Stimulated activated CD4-positive, alpha-beta T cell treated with anti-CD3 and anti-CD28 coated beads, TNF-alpha, amount 100 ng/mL, for 1 hour (primary cell): ENCODE results near the gene RBFOX2.
"Not testable (repeated sequence)": the region's sequence is repeated elsewhere in the genome, so short reads cannot be mapped to it uniquely, and the experiment has no call there.

ENCODE experiments used
- DNase-seq, 3 donors: peaks; one replicate each; pipeline ENCODE4 v3.0.0-alpha.2; 2020; ENCODE audit warnings: low read depth in 3 of 3, low spot score in 1 of 3

Gene RBFOX2

DNA sequence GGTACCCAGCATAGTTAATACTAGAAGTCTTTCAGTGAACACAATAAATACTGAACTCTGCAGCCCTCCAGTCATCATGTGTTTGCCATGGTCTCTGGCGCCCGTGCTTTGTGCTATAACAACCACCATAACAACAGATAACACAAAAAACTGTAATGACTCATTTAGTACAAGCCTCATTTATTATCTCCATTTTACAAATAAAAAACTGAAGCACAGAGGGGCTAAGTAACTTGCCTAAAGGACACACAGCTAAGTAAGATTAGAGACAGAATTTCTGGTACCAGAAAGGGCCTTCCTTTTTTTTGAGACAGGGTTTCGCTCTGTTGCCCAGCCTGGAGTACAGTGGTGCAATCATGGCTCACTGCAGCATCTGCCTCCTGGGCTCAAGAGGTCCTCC, 19.5 kb downstream of the RBFOX2 start:
- DNase-seq, result no peak

DNA sequence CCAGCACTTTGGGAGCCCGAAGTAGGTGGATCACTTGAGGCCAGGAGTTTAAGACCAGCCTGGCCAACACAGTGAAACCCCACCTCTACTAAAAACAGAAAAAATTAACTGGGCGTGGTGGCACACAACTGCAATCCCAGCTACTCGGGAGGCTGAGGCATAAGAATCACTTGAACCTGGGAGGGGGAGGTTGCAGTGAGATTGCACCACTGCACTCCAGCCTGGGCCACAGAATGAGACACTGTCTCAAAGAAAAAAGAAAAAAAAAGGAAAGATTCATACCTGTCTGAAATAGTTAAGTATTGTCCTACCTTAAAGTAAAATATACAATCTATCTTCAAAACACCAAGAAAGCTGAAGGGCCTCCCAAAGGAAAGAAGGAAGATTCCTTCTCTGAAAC, 20.1 kb downstream of the RBFOX2 start:
- no peak for DNase-seq

DNA sequence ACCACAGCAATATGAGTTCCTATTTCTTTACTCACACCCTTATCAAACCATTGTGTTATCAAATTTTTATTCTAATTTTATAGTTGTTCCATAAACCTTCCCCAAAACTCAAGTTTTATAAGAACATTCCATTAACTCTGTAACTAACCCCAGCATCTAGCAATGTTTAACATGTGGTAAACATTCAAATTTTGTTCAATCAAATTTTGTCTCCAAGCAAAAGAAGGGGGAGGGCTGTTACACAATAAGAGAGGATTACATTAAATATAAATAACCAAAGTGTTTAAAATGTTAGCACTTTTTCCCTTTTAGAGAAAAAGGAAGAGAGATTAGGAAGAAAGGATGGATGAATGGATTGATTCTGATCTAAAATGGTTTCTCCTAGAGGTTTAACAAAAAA, 20.5 kb downstream of the RBFOX2 start:
- no peak for DNase-seq

DNA sequence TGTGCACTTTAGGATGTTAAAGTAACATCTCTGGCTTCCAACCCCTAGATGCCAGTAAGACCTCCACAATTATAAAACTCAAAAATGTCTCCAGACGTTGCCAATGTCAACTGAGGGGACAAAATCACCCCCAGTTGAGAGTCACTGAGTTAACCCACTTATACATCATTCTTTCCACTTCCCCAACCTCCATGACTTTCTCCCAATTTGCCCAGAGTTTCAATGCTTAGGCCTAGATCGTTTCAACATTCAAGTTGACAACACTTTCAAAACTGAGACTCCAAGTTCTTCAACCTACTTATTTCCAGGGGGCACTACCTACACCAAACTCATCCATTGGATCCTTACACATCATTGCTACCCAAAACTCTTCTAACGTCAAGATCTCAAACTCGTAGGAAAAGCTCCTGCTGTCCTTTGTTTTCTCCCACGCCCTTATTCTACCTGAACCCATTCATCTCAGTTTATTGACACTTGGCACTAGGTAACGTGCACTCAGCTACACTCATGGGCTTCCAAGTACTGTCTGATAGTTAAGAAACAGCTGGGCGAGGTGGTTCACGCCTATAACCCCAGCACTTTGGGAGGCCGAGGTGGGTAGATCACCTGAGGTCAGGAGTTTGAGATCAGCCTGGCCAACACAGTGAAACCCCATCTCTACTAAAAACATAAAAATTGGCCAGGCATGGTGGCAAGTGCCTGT, 24.5 kb downstream of the RBFOX2 start:
- no peak for DNase-seq

DNA sequence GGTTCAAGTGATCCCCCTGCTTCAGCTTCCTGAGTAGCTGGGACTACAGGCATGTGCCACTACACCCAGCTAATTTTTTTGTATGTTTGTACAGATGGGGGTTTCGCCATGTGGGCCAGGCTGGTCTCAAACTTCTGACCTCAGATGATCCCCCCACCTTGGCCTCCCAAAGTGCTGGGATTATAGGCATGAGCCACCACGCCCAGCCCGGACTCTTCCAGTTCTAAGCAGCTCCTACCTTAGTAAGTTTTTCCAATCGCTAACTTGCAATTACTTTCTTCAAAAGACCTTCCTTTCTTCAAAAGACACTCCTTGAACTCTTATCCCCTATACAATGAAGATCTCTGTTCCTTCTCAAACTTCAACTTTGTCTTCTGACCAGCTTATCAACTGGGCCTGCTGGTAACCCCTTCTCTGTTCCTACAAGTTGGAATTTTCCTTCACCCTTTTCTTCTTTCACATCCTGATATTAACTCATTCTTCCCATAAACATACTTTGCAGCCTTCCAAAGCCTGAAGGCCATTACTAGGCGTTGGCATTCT, 25.8 kb downstream of the RBFOX2 start:
- DNase-seq, result no peak

DNA sequence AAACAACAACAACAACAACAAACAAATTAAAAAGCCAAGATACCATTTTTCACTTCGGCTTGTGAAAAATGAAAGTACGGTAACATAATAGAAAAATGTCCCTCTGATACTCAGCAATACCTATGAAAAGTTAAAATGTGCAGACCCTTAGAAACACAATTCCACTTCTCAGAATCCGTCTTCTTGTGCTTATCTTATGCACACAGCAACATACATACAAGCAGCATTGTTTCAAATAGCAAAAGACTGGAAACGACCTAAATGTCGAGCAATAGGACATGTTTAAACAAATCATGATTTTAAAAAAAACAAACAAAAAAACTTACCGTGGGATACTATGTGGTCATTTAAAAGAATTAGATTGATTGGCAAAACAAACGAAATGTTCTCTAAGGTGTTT, 26.5 kb downstream of the RBFOX2 start:
- no peak for DNase-seq

DNA sequence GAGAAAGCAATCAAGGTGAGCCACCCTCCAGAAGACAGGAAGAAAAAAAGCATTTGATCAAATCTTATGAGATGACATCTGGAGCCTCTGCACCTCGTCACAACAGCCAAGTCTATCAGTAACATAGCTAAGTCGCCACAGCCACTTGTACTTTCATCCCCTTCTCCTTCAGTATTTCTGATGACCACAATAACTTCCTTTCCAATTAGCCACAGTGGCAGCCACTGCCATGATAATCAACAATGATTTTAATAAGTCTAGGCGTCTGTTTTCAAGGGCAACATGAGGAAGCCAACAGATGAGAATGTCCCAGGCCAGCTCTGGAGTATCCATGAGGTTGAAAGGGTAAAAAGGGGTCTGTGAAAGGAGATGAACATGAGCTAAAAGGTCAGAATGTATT, 29.9 kb downstream of the RBFOX2 start:
- no peak for DNase-seq

DNA sequence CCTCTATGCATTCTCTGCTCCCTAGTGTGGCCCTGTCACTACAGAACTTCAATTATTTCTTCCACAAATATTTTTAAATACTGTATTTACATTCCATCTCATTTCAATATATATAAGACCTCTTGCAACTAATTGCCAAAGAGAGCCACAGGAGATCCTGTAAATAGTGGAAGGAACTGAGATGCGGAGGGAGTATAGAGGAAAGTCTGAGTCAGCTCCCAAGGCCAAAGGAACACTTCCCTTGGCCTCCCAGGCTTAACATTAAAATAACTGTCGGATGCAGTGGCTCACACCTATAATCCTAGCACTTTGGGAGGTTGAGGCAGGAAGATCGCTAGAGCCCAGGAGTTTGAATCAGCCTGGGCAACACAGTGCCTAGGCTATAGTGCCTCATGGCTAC, 31.2 kb downstream of the RBFOX2 start:
- DNase-seq, result no peak

DNA sequence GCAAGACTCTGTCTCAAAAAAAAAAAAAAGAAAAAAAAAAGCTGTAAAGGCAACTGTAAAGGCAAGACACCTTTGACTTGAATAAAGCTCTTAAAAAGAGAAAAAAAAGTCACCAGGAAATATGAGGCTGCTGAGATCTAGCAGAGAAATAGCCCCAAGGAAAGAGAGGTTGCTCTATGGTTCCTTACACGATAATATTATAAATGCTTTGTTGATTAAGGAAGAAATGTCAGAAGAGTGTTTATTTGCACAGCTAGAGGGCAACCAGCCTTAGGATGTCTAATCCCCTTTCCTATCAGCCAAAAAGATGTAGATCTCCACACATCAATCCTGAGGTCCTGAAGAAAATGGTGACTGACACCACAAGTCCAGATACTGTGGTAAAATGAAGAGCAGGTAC, 32.0 kb downstream of the RBFOX2 start:
- DNase-seq, result no peak

DNA sequence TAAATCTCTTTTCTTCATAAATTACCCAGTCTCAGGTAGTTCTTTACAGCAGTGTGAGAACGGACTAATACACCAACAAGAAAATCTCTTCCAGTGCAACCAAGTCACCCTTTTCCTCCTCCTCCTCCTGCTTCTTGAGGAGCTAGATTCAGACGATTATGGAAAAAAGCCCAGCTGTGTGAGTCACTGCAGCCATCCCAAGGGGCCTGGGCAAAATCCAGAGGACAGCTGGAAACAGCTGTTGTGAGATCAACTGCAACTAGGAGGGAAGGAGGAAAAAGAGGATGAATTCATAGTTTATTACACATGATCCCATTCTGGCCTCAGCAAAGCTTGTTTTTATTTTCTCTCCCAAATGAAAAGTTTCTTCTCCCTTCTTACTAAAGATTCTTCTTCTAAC, 32.9 kb downstream of the RBFOX2 start:
- no peak for DNase-seq

DNA sequence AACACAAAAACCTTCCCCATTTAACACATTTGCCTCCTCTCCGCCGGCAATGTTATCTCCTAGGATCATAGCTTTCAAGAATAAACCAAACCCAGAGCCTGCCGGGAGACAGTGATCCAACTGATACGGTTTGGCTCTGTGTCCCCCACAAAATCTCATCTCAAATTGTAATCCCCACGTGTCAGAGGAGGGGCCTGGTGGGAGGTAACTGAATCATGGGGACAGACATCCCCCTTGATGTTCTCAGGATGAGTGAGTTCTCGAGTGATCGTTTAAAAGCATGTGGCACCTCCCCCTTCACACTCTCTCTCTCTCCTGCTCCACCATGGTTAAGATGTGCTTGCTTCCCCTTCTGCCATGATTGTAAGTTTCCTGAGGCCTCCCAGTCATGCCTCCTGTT, 33.3 kb downstream of the RBFOX2 start:
- no peak for DNase-seq

DNA sequence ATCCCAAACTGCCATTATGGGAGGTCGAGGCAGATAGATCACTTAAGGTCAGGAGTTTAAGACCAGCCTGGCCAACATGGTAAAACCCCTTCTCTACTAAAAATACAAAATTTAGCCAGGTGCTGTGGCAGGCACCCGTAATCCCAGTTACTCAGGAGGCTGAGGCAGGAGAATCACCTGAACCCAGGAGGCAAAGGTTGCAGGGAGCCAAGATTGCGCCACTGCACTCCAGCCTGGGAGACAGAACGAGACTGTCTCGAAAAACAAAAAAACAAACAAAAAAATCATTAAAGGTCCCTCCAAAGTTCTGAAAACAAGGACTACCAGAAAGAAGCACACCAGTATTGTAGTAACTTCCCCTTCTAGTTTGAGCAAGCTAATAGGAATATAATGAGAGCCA, 34.9 kb downstream of the RBFOX2 start:
- not testable (repeated sequence) for DNase-seq

DNA sequence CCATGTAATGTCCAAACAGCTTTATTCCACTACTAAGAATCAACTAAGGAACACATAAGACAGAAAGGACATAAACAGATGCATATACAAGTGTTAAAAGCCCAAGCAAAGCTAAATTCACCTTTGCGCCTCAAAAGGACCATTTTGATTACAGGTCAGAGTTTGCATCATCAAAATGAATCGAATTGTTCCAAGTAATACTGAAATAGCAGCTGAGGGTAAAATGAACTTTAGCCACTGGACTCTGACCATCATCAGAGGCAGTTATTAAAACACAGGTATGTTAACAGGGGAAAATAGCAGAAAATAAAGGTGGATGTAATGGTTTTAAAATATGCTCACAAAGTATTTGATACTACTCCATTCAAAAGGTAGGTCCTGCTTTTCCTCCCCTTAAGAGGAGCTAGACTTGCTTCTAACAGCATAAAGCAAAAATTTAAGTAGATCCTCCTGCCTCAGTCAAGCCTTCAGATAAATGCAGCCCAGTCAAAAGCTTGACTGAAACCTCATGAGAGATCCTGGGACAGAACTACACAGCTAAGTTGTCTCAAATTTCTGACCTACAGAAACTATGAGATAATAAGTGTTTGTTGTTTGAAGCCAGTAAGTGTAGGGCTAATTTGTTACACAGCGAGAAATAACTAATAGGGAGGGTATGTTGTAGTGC, 35.4 kb downstream of the RBFOX2 start:
- DNase-seq, result no peak

DNA sequence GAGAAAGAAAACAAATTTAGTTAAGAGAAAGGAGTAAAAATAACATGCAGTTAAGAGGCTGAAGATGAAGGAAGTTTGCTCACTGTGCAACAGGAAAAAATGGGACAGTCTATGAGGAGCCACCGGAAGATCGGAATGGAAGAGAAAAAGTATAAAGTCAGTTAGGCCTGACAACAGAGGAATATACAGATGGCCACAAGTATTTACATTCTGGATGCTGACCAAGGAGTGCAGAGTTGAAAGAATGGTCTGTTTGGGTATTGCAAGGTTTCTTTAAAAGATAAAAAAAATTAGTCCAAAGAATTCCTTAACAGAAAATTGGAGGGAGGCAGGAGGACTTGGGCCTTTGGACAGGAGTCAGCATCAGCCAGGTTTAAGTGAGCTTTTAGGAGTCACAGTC, 37.5 kb downstream of the RBFOX2 start:
- no peak for DNase-seq

DNA sequence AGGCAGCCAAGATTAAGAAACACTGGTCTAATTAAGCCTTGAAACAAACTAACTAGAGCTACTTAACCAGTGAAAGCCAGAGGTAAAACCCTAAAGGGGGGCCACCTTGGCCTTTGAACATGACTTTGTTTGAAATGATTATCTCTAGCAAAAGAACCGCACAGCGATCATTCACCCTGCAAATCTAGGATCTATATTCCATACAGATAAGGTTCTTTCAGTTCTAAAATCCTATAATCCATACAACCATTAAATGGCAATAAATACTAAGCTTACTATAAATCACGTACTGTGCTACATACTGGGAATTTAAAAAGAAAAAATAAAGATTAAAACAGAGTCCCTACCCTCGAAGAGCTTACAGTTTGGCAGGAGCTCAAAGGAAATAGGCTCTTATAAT, 40.6 kb downstream of the RBFOX2 start:
- DNase-seq, result no peak

DNA sequence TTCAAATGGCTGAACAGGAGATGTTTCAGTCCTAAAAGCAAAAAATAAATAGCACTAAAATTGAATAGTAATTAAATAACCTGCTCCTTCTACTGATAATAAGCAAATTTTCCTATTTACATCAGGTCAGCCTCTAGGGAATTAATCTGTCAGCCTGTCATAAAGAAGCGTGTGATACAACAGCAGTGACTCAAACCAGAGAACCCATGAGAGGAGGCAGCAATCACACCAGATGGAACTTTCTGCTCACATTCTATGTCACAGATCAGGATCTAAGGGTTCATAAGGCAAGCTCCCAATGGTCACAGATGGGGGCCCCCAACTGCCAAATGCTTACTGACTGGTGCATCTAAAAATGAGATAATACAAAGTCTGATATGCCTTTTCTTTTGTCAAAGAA, 41.1 kb downstream of the RBFOX2 start:
- DNase-seq, result no peak

DNA sequence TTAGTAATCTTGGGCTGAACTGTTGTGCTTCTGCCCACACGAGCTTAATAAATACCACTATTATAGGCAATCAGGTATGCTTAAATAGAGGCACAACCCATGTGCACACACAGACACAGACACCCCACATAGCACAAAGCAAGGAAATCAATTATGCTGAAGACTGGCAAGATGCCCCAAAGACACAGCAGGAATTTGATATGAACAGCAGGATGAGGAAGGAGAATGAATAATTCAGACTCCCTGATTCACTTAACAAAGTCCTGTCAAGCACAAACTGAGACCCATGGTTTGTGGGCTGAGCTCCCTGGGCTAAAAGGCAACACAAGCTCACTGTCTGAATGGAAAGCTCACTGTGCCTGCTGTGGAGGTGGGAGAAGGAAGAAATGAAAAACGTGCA, 42.5 kb downstream of the RBFOX2 start:
- no peak for DNase-seq

DNA sequence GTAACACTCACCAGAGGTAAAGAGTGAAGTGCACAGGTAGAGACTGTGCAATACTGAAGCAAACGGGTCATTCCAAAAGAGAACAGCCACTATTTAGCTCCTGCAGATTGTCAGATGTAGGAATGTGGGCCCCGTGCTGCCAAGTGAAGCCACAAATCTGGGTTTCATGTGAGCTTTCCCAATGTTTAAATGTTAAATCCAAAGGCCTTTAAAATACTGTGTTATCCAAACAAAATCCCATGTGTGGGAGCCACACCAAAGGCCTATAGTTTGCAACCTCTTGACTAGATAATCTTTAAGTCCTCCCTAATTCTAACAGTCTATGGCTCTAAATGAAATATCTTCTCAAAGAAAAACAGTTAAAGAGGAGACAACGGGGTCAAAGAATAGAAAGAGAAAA, 43.3 kb downstream of the RBFOX2 start:
- no peak for DNase-seq

DNA sequence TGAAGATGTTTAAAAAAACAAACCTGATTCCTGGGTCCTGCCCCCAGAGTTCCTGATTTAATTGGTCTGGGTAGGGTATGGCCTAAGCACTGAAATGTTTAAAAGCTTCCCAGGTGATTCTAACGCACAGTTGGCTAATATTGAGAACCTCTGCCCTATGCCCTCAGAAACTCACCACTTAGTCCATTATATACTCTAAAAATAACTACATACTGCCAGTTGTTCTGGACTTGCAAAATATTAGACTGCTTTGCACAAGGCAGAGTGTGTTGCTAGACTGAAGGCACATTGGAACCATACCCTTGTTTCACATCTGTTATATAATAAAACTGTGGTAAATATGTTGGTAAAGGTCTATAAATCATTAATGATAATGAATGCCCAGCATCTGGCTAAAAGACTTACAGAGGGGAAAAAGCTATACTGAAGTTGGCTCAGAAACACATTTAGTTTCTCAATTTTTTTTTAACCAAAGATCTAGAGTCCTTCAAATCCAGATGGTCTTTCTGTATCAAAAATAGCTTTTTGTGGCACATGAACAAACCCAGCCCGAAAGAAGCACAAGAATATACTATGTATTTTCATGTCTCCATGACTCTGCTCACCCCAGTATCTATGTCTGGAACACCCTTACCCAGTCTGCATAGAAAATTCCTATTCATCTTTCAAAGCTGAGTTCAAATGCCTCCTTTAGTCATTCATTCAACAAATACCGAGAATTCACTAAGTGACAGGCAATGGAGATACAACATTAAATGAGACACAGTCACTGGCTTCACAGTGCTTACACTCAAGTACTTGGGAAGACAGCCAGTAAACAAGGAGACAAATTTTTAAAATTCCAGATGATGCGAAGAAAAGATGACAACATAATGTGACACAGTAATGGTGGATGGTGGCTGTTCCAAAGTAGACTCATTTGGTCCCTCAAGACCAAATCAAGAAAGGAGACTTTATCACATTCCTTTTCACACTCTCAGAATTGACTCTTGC, 44.1 kb downstream of the RBFOX2 start:
- DNase-seq, result no peak

DNA sequence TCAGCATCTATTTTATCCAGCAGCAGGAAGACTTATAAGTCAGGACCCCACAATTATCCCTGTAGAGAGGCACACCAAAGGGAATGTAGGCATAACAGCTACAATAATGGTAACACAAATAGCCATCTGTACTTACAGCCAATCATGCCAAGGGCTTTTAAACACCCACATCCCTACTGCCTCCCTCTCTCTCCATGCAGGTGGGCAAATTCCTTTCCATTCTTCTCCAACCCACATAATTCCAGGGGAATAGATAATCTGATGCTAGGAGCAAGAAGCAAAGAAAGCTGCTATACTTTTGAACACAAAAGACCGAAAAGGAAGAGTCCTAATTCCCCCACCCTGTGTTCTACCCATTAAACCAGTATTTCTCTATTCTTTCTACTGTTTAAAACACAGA, 46.7 kb downstream of the RBFOX2 start:
- no peak for DNase-seq

DNA sequence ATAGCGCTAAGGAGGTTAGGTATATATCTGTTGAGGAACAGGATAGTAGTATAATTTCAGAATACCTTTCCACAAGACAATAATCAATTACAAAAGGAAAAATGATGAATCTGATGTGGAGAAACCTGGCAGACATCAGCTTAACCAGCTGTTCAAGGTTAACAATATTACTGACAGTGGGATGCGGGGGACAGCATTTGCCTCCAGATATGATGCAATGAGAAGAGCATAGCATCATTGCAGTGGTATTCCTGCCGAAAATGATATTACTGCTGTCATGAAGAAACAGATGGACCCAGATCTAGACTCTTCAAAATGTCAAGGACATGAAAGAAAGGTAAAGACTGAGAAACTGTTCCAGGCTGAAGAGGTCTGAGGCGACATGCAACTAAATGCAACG, 49.7 kb downstream of the RBFOX2 start:
- DNase-seq, result no peak

DNA sequence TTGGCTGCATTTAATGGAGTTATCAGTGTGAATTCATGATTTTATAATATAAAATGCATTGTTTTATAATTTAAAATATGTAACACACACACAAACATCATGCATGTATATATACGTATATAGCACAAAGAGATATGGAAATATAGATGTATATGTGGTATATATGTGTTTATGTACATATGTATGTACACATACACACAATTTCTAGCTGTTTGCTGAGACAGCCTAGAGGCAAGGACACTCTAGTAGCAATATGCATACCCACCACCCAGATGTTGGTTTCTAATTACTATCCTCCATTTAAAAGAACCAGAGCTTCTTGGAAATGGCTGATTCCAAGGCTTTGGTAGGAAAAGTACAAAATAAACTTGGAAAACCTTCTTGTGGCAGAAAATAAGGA, 50.4 kb downstream of the RBFOX2 start:
- no peak for DNase-seq
